Measurements from ENCODE around the gene CDH1.
A peak's percentile ranks its signal among the peaks of the same experiment; 100 is the strongest.

CDH1 gene

DNA sequence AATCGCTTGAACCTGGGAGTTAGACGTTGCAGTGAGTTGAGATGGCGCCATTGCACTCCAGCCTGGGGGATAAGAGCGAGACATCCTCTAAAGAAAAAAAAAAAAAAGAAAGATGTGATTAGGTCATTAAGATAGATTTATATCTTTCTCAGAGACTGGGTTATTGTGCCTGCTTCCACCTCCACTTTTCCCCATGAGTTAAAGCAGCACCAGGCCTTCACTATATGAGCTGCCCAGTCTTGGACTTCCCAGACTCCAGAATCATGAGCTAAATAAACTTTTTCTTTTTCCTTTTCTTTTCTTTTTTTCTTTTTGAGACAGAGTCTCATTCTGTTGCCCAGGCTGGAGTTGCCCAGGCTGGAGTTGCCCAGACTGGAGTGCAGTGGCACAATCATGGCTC, 19.4 kb upstream of the CDH1 start:
- Mint-ChIP-seq H3K27ac (no peak overlapping the region), H3K4me3 (no peak overlapping the region), H3K9me3 (no peaks in the 10 kb centered on the region), H3K4me1 (ENCODE audit: low read depth) (peaks cover 8% of the 10 kb centered on the region), H3K27me3 (ENCODE audit: low read depth) (no peaks in the 10 kb centered on the region), H3K36me3 (ENCODE audit: low read depth) (no peaks in the 10 kb centered on the region)

DNA sequence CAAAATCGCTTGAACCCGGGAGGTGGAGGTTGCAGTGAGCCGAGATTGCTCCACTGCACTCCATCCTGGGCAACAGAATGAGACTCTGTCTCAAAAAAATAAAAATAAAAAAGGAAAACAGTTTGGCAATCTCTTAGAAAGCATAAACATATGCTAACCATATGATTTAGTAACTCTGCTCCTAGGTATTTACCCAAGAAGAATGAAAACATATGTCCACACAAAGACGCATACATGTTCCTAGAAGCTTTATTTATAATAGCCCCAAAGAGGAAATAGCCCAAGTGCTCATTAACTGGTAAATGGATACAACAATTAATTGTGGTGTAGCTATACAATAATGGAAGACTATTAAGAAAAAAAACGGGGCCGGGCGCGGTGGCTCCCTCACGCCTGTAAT, 18.5 kb upstream of the CDH1 start:
- no peaks in the 10 kb centered on the region for H3K36me3 Mint-ChIP-seq (ENCODE audit: low read depth)
- H3K4me1 Mint-ChIP-seq (ENCODE audit: low read depth) = peaks cover 8% of the 10 kb centered on the region

DNA sequence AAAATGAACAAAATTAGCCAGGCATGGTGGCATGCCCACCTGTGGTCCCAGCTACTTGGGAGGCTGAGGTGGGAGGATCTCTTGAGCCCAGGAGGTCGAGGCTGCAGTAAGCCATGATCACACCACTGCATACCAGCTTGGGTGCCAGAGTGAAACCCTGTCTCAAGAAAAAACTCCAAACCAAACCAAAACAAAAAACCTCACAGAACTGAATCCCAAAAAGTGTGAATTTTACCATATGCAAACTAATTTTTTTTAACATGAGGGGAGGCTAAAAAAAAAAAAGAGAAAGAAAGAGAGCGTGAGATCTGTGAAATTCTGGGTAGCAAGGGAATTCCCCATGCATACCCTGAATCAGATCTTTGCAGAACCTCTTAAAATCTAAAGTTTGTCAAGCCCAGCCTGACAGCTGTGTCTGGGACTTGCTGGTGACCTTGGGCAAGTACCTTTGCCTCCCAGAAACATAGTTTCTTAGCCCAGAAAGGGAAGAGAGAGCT, 17.1 kb upstream of the CDH1 start:
- Mint-ChIP-seq H3K36me3 (ENCODE audit: low read depth) (no peaks in the 10 kb centered on the region), H3K27ac (peak overlapping the region; percentile 6), H3K4me3 (no peak overlapping the region), H3K9me3 (no peaks in the 10 kb centered on the region), H3K4me1 (ENCODE audit: low read depth) (peaks cover 8% of the 10 kb centered on the region), H3K27me3 (ENCODE audit: low read depth) (no peaks in the 10 kb centered on the region)

More for the DNA sequence above, 18.5 kb upstream of the CDH1 start:
- Mint-ChIP-seq H3K4me3 (no peak overlapping the region), H3K27me3 (ENCODE audit: low read depth) (no peaks in the 10 kb centered on the region), H3K9me3 (no peaks in the 10 kb centered on the region), H3K27ac (no peak overlapping the region)

DNA sequence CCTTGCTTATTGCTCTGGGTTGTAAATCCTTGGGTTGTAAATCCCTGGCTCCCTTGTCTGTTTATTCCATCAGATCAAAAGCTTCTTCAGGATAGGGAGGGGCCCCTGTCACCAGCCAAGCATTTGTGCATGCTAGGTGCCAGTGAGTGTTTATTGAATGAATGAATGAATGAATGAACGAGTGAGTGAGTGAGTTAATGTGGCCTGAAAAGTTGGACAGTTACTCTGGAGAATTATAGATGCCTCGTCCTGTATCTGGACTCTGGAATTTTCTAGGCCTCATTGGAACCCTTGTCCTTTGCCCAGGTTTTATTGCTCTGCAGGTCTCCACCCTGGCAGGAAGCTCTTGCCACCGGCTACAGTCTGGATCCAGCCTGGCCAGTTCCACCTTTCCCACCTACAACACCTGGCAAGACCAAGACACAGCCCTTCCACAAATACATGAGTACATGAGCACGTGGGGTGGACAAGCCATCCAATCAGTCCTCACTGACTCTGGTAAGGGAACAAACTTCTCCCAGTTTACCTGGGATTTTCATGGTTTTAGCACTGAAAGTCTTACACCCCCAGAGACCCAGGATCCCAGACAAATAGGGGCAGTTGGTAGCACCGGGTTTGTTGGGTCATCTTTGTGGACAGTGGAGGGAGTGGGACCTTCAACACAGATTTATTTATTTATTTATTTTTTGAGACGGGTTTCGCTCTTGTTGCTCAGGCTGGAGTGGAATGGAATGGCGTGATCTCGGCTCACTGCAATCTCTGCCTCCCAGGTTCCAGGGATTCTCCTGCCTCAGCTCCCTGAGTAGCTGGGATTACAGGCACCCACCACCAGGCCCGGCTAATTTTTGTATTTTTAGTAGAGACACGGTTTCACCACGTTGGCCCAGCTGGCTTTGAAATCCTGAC, 14.7 kb upstream of the CDH1 start:
- Mint-ChIP-seq H3K4me3 (no peak overlapping the region), H3K9me3 (no peaks in the 10 kb centered on the region), H3K36me3 (ENCODE audit: low read depth) (no peaks in the 10 kb centered on the region), H3K4me1 (ENCODE audit: low read depth) (peaks cover 8% of the 10 kb centered on the region), H3K27ac (no peak overlapping the region), H3K27me3 (ENCODE audit: low read depth) (no peaks in the 10 kb centered on the region)

DNA sequence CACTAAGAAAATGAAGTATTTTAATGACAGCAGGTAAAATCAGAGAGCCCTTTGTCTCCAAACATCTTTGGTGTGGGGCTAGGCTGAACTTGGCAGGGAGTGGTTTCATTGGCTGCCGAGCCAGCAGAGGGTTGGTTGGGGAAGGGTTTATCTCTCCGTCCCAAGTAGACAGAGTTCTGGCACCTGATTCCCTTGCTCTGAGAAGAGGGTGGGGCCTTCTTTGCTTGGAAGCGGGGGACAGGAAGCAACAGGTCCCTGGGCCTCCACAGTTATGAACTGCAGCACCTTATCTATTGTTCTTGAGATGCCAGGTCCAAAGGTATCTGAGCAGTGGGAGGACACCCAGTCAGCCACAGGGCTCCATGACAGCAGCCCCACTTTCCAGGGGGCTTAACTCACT, 12.3 kb upstream of the CDH1 start:
- H3K27me3 Mint-ChIP-seq (ENCODE audit: low read depth) = peaks cover 3% of the 10 kb centered on the region
- H3K4me3 Mint-ChIP-seq = no peak overlapping the region
- H3K36me3 Mint-ChIP-seq (ENCODE audit: low read depth) = no peaks in the 10 kb centered on the region
- peaks cover 8% of the 10 kb centered on the region for H3K4me1 Mint-ChIP-seq (ENCODE audit: low read depth)
- no peaks in the 10 kb centered on the region for H3K9me3 Mint-ChIP-seq
- no peak overlapping the region for H3K27ac Mint-ChIP-seq

DNA sequence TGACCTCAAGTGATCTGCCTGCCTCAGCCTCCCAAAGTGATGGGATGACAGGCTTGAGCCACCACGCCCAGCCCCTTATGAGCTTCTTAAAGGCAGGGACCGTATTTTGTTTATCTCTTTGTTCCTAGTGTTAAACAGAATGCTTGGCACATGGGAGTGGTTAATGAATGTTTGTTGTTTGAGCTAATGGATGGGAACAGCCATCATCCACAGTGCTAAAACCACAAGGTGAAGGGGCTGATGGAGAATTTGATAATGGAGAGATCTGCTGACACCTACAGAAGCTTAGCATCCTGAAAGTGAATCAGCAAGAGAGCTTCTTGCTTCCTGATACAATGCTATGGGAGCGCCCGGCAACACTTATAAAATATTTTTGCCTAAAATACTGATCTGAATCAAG, 8.6 kb upstream of the CDH1 start:
- Mint-ChIP-seq H3K27ac (no peak overlapping the region), H3K27me3 (ENCODE audit: low read depth) (peaks cover 11% of the 10 kb centered on the region), H3K9me3 (no peaks in the 10 kb centered on the region)

DNA sequence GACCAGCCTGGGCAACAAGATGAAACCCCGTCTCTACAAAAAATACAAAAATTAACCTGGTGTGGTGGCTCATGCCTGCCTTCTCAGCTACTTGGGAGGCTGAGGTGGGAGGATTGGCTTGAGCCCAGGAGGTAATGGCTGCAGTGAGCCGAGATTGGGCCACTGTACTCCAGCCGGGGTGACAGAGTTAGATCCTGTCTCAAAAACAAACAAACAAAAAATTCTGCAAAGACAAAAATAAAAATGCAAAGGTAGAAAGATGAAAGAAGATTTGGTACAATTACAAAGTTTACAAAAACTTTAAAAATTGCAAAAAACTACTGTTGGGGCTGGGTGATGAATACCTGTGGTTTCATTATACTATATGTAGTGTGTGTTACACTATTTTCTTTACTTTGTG, 5.5 kb upstream of the CDH1 start:
- H3K9me3 Mint-ChIP-seq = no peaks in the 10 kb centered on the region
- no peak overlapping the region for H3K4me3 Mint-ChIP-seq
- H3K27ac Mint-ChIP-seq = no peak overlapping the region
- H3K27me3 Mint-ChIP-seq (ENCODE audit: low read depth) = peaks cover 35% of the 10 kb centered on the region
- no peaks in the 10 kb centered on the region for H3K36me3 Mint-ChIP-seq (ENCODE audit: low read depth)
- peaks cover 6% of the 10 kb centered on the region for H3K4me1 Mint-ChIP-seq (ENCODE audit: low read depth)

More for the DNA sequence above, 8.6 kb upstream of the CDH1 start:
- Mint-ChIP-seq H3K36me3 (ENCODE audit: low read depth) (no peaks in the 10 kb centered on the region), H3K4me3 (no peak overlapping the region), H3K4me1 (ENCODE audit: low read depth) (peaks cover 6% of the 10 kb centered on the region)

DNA sequence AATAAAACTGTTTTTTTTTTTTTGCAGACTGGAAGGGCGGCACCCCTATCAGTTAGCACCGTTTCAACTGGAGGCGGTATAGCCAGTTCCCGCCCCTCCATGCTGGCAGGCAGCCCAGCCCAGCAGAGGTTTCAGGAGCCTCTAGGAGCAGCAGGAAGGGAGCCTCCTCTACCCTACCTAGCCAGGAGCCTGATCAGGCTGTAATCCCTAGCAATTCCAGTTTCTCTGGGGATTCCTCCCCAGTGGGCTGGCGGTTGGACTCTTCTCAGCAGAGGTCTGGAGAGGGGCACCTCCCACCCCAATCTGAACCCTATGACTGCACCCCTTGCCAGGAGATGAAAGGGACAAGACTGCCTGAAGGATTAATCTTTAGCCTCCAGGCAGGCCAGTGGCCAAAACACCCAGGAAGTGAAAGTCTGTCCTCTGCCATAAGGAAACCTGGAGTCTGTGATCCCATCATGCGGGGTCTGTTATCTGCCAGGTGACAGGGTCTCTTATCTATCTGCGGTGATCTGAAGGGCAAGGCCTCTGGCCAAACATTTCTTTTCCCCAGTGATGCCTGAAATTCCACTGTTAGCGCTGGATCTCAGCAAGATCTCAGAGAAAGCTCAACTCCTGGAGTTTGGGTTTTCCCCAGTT, 4.9 kb upstream of the CDH1 start:
- Mint-ChIP-seq H3K27me3 (ENCODE audit: low read depth) (peaks cover 38% of the 10 kb centered on the region), H3K4me3 (no peak overlapping the region), H3K36me3 (ENCODE audit: low read depth) (no peaks in the 10 kb centered on the region), H3K4me1 (ENCODE audit: low read depth) (peaks cover 6% of the 10 kb centered on the region), H3K9me3 (no peaks in the 10 kb centered on the region), H3K27ac (no peak overlapping the region)

DNA sequence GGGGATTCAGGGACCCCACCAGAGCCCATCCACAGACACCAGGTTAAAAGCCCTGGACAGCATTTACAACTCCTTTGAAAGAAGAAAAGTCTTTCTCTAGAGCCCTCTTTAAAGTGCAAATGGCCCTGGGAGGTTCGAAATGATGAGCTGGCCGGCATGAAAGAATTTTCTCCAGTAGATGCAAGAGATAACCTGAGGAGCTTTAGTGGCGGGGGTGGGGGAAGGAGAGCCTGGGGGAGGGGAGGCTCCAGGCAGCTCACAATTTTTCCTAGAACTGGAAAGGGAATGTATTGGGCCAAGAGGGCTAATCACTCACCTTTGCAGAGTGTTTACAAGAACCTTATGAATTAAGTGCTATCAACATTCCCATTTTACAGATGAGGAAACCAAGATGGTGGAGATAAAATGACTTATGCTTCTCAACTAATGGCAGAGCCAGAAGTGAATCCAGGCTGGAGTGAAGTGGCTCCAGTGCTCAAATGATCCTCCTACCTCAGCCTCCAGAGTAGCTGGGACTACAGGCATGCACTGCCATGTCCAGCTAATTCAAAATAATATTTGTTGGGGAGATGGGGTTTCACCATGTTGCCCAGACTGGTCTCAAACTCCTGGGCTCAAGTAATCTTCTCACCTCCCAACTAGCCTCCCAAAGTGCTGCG, 4.2 kb upstream of the CDH1 start:
- Mint-ChIP-seq H3K4me3 (no peak overlapping the region), H3K27ac (no peak overlapping the region), H3K4me1 (ENCODE audit: low read depth) (peaks cover 8% of the 10 kb centered on the region), H3K36me3 (ENCODE audit: low read depth) (no peaks in the 10 kb centered on the region), H3K9me3 (no peaks in the 10 kb centered on the region), H3K27me3 (ENCODE audit: low read depth) (peaks cover 42% of the 10 kb centered on the region)

DNA sequence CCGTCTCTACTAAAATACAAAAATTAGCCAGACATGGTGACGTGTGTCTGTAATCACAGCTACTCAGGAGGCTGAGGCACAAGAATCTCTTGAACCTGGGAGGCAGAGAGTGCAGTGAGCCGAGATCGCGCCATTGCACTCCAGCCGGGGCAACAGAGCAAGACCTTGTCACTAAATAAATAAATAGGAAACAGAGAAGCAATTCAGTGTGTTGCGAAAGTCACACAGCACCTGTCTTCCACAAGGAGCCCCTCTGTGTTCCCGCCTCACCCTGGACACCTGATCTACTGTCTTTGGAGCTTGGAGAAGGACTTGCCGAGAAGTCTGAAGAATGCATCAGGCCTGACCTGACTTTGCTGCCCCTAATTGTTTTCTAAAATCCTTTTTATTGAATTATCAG, 3.5 kb upstream of the CDH1 start:
- Mint-ChIP-seq H3K27ac (no peak overlapping the region), H3K4me3 (no peak overlapping the region), H3K4me1 (ENCODE audit: low read depth) (peaks cover 8% of the 10 kb centered on the region), H3K27me3 (ENCODE audit: low read depth) (peaks cover 47% of the 10 kb centered on the region), H3K9me3 (no peaks in the 10 kb centered on the region), H3K36me3 (ENCODE audit: low read depth) (no peaks in the 10 kb centered on the region)

DNA sequence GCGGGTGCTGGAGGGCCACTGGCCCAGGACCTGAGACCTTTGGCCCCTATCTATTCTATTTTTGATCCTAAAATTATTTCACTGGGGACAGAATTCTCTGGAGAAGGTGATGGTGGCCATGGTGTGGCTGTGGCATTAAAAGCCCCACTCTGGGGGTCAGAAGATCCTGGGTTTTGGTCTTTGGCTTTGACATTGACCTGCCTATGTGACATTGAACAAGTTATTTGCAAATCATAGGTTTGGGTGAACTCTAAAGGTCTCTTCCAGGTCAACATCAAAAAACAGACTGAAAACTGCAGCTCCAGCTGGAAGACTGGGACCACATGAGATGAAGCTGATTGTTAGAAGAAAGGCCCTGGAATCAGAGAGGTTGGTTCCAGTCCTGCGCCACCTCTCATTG, 2.3 kb upstream of the CDH1 start:
- H3K9me3 Mint-ChIP-seq = no peaks in the 10 kb centered on the region
- H3K36me3 Mint-ChIP-seq (ENCODE audit: low read depth) = no peaks in the 10 kb centered on the region
- H3K27me3 Mint-ChIP-seq (ENCODE audit: low read depth) = peaks cover 46% of the 10 kb centered on the region
- peaks cover 7% of the 10 kb centered on the region for H3K4me1 Mint-ChIP-seq (ENCODE audit: low read depth)
- H3K27ac Mint-ChIP-seq = no peak overlapping the region
- no peak overlapping the region for H3K4me3 Mint-ChIP-seq

DNA sequence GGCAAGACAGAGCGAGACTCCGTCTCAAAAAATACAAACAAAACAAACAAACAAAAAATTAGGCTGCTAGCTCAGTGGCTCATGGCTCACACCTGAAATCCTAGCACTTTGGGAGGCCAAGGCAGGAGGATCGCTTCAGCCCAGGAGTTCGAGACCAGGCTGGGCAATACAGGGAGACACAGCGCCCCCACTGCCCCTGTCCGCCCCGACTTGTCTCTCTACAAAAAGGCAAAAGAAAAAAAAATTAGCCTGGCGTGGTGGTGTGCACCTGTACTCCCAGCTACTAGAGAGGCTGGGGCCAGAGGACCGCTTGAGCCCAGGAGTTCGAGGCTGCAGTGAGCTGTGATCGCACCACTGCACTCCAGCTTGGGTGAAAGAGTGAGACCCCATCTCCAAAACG, 531 bp upstream of the CDH1 start:
- peaks cover 13% of the 10 kb centered on the region for H3K4me1 Mint-ChIP-seq (ENCODE audit: low read depth)
- H3K27ac Mint-ChIP-seq = no peak overlapping the region
- no peaks in the 10 kb centered on the region for H3K36me3 Mint-ChIP-seq (ENCODE audit: low read depth)
- H3K27me3 Mint-ChIP-seq (ENCODE audit: low read depth) = peaks cover 46% of the 10 kb centered on the region
- H3K9me3 Mint-ChIP-seq = no peaks in the 10 kb centered on the region
- peak overlapping the region; percentile 59 for H3K4me3 Mint-ChIP-seq

DNA sequence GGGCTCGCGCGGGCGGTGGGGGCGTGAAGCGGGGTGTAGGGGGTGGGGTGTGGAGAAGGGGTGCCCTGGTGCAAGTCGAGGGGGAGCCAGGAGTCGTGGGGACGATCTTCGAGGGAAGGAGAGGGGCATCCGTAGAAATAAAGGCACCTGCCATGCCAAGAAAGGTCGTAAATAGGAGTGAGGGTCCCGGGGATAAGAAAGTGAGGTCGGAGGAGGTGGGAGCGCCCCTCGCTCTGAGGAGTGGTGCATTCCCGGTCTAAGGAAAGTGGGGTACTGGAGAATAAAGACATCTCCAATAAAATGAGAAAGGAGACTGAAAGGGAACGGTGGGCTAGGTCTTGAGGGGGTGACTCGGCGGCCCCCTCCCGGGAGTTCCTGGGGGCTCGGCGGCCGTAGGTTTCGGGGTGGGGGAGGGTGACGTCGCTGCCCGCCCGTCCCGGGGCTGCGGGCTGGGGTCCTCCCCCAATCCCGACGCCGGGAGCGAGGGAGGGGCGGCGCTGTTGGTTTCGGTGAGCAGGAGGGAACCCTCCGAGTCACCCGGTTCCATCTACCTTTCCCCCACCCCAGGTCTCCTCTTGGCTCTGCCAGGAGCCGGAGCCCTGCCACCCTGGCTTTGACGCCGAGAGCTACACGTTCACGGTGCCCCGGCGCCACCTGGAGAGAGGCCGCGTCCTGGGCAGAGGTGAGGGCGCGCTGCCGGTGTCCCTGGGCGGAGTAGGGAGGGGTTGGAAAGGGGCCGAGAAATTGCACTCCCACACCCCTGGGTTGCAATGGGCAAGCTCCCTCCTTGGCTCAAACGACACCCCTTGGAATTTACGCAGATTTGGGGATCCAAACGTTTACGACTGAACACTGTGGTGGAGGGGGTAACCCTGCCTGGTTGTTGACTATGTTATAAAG, 888 bp downstream of the CDH1 start:
- Mint-ChIP-seq H3K4me3 (peak overlapping the region; percentile 13), H3K9me3 (no peaks in the 10 kb centered on the region), H3K27me3 (ENCODE audit: low read depth) (peaks cover 38% of the 10 kb centered on the region), H3K36me3 (ENCODE audit: low read depth) (no peaks in the 10 kb centered on the region), H3K27ac (no peak overlapping the region), H3K4me1 (ENCODE audit: low read depth) (peaks cover 8% of the 10 kb centered on the region)

Data from T-helper 1 cell treated with Interleukin-12 subunit alpha and Interleukin-12 subunit beta and Interleukin-4 antibody, amounts not matched to agents 30 μg/mL and 1 μg/mL, for 36 hours (primary cell).